GM12878 (cell line): ENCODE results near the gene GRK2. TPM values are rescaled to one million over a fixed set of nuclear protein-coding genes. Genes with fewer than 3 reads are reported as not detected.

Source experiments
- ATAC-seq: fragments of 200-7000 bp; cut with Tn5 transposase; 3 replicates; pipeline ENCODE4 v1.9.1; 2020; ENCODE audit warnings: mild to moderate bottlenecking, moderate library complexity
- BruUV-seq: library from RNA; stranded (reverse); fragments of 400-500 nt; replicated peaks from 2 replicates; lab custom pipeline; 2021; lab: Mats Ljungman, UMichigan
- CTCF ChIA-PET: fragments of 300-600 bp; sonication (Branson Sonifier 250); formaldehyde crosslinking; extraction: SDS; loops from one replicate; lab custom pipeline; 2021; ENCODE audit warnings: inconsistent platforms; lab: Yijun Ruan, JAX
- POLR2A ChIA-PET: fragments of 350-600 bp; formaldehyde crosslinking; extraction: SDS; loops from one replicate; lab custom pipeline; 2021; ENCODE audit warnings: inconsistent platforms; lab: Charles Lee
- RAD21 ChIA-PET: fragments of 300-600 bp; sonication (Branson Sonifier 250); formaldehyde crosslinking; loops from one replicate; lab custom pipeline; 2023; ENCODE audit warnings: antibody characterized with exemption; ENCODE audit not compliant: unreplicated experiment; lab: Charles Lee
- SMC1A ChIA-PET: fragments of 300-600 bp; sonication (Branson Sonifier 250); formaldehyde crosslinking; loops from one replicate; lab custom pipeline; 2023; ENCODE audit not compliant: unreplicated experiment, uncharacterized antibody; lab: Charles Lee
- DNase-seq: peaks from one replicate; pipeline ENCODE4 v3.0.0-alpha.2; 2011; ENCODE audit warnings: low read depth, low spot score
- FAIRE-seq: peaks from 3 replicates; lab custom pipeline; 2011; peaks lifted over from hg19 to GRCh38; lab: Jason Lieb, UNC
- H2AFZ ChIP-seq: 2 replicates; pipeline ENCODE4 v1.6.0; 2011; ENCODE audit warnings: low read depth, low read length, control low read depth; ENCODE audit not compliant: control insufficient read depth
- H3K27ac ChIP-seq: 2 replicates; pipeline ENCODE4 v1.5.1; 2011; ENCODE audit warnings: control low read depth; ENCODE audit not compliant: control insufficient read depth, insufficient read depth
- H3K27me3 ChIP-seq, 2 experiments: replicated peaks in 1 of 2; 2 replicates each; pipeline versions ENCODE4 v1.6.0 to v1.6.1; 2011; ENCODE audit warnings: low read length in 1 of 2; ENCODE audit not compliant: control insufficient read depth in 2 of 2, insufficient read depth in 2 of 2
- H3K36me3 ChIP-seq, 2 experiments: 2 replicates each; pipeline ENCODE4 v1.5.1; 2011; ENCODE audit warnings: low read length in 1 of 2; ENCODE audit not compliant: control insufficient read depth in 2 of 2, insufficient read depth in 2 of 2
- H3K4me1 ChIP-seq: 2 replicates; pipeline ENCODE4 v1.6.1; 2011; ENCODE audit warnings: mild to moderate bottlenecking, low read length, moderate library complexity, mixed read lengths; ENCODE audit not compliant: control insufficient read depth, insufficient read depth
- H3K4me2 ChIP-seq: 2 replicates; pipeline ENCODE4 v1.6.0; 2011; ENCODE audit warnings: control low read depth; ENCODE audit not compliant: control insufficient read depth, insufficient read depth
- H3K4me3 ChIP-seq: fragments of 200-600 bp; sonication (generic); 2 replicates; pipeline ENCODE4 v1.5.1; 2016
- H3K79me2 ChIP-seq: 2 replicates; pipeline ENCODE4 v1.6.0; 2011; ENCODE audit warnings: low read length; ENCODE audit not compliant: control insufficient read depth, insufficient read depth
- H3K9ac ChIP-seq: 2 replicates; pipeline ENCODE4 v1.8.0; 2011; ENCODE audit warnings: low read length, control low read depth, mixed read lengths; ENCODE audit not compliant: control insufficient read depth, insufficient read depth
- H3K9me3 ChIP-seq: replicated peaks from 3 replicates; pipeline ENCODE4 v1.5.1; 2011; ENCODE audit warnings: mild to moderate bottlenecking, low read length; ENCODE audit not compliant: control insufficient read depth, insufficient read depth
- H4K20me1 ChIP-seq: 2 replicates; pipeline ENCODE4 v1.6.0; 2011; ENCODE audit not compliant: control insufficient read depth, insufficient read depth
- LARP7 ChIP-seq: fragments of 450-650 bp; IDR thresholded peaks from 2 replicates; pipeline ENCODE4 v1.6.1; 2017; ENCODE audit warnings: mild to moderate bottlenecking
- POLR2AphosphoS5 ChIP-seq: IDR thresholded peaks from 2 replicates; pipeline ENCODE4 v1.6.1; 2011; ENCODE audit warnings: mild to moderate bottlenecking, low read length, inconsistent platforms
- RAD51 ChIP-seq: fragments of 450-650 bp; IDR thresholded peaks from 2 replicates; pipeline ENCODE4 v1.6.1; 2016; ENCODE audit warnings: moderate library complexity, mild to moderate bottlenecking, inconsistent platforms
- SMAD5 ChIP-seq: IDR thresholded peaks from 2 replicates; pipeline ENCODE4 v1.6.1; 2016; ENCODE audit warnings: antibody characterized with exemption, low read depth
- SP1 ChIP-seq: IDR thresholded peaks from one replicate; pipeline ENCODE4 v1.6.1; 2011; ENCODE audit warnings: low read depth, low read length
- TARDBP ChIP-seq: IDR thresholded peaks from 2 replicates; pipeline ENCODE4 v1.6.1; 2016; ENCODE audit warnings: borderline replicate concordance
- ZZZ3 ChIP-seq: IDR thresholded peaks from 2 replicates; pipeline ENCODE4 v1.6.1; 2011; ENCODE audit warnings: low read depth; ENCODE audit not compliant: control insufficient read depth, insufficient read length
- WGBS: methylation state at CpG from one replicate; pipeline ENCODE4 v1.1.6; 2016; ENCODE audit warnings: low lambda C conversion rate; ENCODE audit not compliant: insufficient replicate concordance, insufficient coverage; ENCODE audit errors: missing lambda C conversion rate; 5-methylcytosine and 5-hydroxymethylcytosine counted together
- in situ Hi-C: fragments of 300-500 bp; cut with MboI; formaldehyde crosslinking; loops from 9 replicates; pipeline ENCODE4 v1.14.3; 2018; ENCODE audit warnings: mixed read lengths
- intact Hi-C: fragments of 100-400 bp; cut with micrococcal nuclease; formaldehyde crosslinking; loops from one replicate; pipeline ENCODE4 v1.14.2; 2022; ENCODE audit not compliant: unreplicated experiment
- polyA plus RNA-seq, 11 experiments: library from polyadenylated mRNA; depleted of rRNA in 4 of 11; unstranded in 6 of 11; stranded (reverse) in 5 of 11; fragments of >200 nt; fragmentation: Nextera tagmentation in 4 of 11; fragmentation: Illumina TruSeq in 1 of 11; extraction: Ambion mirVana in 4 of 11; extraction: Trizol in 1 of 11; gene quantifications; 1 replicate in 1 of 11; 2 replicates in 10 of 11; pipeline versions ENCODE4 v1.2.1 to v1.2.3, GENCODE V29; 2011 to 2016; ENCODE audit warnings: inconsistent platforms in 2 of 11, missing spikeins in 2 of 11, low read depth in 1 of 11
- total RNA-seq, 4 experiments: library from RNA; depleted of rRNA in 3 of 4; stranded (reverse); fragments of >200 nt in 3 of 4; fragmentation: Illumina TruSeq in 1 of 4; extraction: Trizol in 1 of 4; gene quantifications; 2 replicates each; pipeline versions ENCODE4 v1.2.1 to v1.2.3, GENCODE V29; 2013 to 2021
- TF ChIP-seq, protein P1 (sequence below): fragments of 450-650 bp; IDR thresholded peaks from 2 replicates; pipeline ENCODE4 v1.6.1; 2016; ENCODE audit warnings: mild to moderate bottlenecking, moderate library complexity, borderline replicate concordance

GRK2 gene
- total and polyA plus RNA-seq, 10 of the 15 experiments (the other 5 are each of a cell fraction or from before 2014, with no cell fraction given) = 1.0 to 160 (median 66.1) TPM

DNA sequence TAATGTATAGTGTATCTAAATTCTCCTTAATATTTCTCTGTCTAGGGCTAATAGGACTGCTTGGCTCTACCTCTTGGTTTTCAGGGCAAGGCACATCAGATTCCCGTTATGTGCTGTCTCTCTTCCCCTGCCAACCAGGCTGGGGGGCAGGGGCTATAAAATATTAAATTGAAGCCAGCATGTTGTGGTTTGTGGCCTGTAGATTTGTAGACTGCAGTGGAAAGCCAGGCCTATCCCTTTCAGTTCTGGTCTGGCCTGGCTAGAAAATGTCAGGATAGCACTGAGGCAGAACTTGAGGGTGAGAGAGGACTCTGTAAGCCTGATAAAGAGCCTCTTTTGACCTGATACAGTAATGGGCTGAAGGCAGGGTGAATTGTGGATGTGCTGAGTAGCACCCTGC lies 14.4 kb upstream of the GRK2 start:
- intact Hi-C loops (no loop called here), in situ Hi-C loops (no loop called here)
- H3K9me3 ChIP-seq = no peaks in the 10 kb centered on the region
- H2AFZ ChIP-seq = no peak overlapping the region
- WGBS = 65% methylated on average over 1 of the region's 1 CpG
- no peak for TF ChIP-seq RAD51
- TF ChIP-seq SP1 = no peak
- TF ChIP-seq TARDBP = no peak
- TF ChIP-seq POLR2AphosphoS5 = peak; percentile 22; the same call in 1 of the 2 replicates
- no peak for TF ChIP-seq LARP7
- no peak for TF ChIP-seq SMAD5
- TF ChIP-seq ZZZ3 = no peak
- TF ChIP-seq, protein P1, sequence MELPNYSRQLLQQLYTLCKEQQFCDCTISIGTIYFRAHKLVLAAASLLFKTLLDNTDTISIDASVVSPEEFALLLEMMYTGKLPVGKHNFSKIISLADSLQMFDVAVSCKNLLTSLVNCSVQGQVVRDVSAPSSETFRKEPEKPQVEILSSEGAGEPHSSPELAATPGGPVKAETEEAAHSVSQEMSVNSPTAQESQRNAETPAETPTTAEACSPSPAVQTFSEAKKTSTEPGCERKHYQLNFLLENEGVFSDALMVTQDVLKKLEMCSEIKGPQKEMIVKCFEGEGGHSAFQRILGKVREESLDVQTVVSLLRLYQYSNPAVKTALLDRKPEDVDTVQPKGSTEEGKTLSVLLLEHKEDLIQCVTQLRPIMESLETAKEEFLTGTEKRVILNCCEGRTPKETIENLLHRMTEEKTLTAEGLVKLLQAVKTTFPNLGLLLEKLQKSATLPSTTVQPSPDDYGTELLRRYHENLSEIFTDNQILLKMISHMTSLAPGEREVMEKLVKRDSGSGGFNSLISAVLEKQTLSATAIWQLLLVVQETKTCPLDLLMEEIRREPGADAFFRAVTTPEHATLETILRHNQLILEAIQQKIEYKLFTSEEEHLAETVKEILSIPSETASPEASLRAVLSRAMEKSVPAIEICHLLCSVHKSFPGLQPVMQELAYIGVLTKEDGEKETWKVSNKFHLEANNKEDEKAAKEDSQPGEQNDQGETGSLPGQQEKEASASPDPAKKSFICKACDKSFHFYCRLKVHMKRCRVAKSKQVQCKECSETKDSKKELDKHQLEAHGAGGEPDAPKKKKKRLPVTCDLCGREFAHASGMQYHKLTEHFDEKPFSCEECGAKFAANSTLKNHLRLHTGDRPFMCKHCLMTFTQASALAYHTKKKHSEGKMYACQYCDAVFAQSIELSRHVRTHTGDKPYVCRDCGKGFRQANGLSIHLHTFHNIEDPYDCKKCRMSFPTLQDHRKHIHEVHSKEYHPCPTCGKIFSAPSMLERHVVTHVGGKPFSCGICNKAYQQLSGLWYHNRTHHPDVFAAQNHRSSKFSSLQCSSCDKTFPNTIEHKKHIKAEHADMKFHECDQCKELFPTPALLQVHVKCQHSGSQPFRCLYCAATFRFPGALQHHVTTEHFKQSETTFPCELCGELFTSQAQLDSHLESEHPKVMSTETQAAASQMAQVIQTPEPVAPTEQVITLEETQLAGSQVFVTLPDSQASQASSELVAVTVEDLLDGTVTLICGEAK = no peak
- DNase-seq = no peak
- H3K36me3 ChIP-seq = peaks cover 64 to 74% of the 10 kb centered on the region in 2 experiments
- no peaks in the 10 kb centered on the region; the same call in 1 of the 2 replicates for H3K79me2 ChIP-seq
- ChIA-PET RAD21 (no interaction called here), CTCF (interaction anchor here (1.9 to 4.1 kb wide), 3 partner anchors 11 to 130 kb away, joined by 7 to 30 read pairs (median 11); no protein-coding TSS in a partner anchor), SMC1A (interaction anchor here (1.3 to 1.6 kb wide), 2 partner anchors 66 to 129 kb away, joined by 3 read pairs; no protein-coding TSS in a partner anchor), POLR2A (no interaction called here)
- ATAC-seq = no peak
- H4K20me1 ChIP-seq = peaks cover 5% of the 10 kb centered on the region; the same call in 1 of the 2 replicates
- FAIRE-seq = no peak
- H3K4me2 ChIP-seq = no peak overlapping the region
- no peak overlapping the region for H3K9ac ChIP-seq
- H3K4me1 ChIP-seq = no peaks in the 10 kb centered on the region
- H3K27ac ChIP-seq = no peak overlapping the region
- no peak overlapping the region for H3K4me3 ChIP-seq
- BruUV-seq = no TSS peak
- no peaks in the 10 kb centered on the region for H3K27me3 ChIP-seq
